ENCODE data around the gene FBXO5. TPM values are rescaled to one million over a fixed set of nuclear protein-coding genes. Genes with fewer than 3 reads are reported as not detected.

The FBXO5 gene
- total and polyA plus RNA-seq, 9 of the 15 experiments (the other 6 are each of a cell fraction or from before 2014, with no cell fraction given): 17.8 to 89.3 (median 62.9) TPM

DNA sequence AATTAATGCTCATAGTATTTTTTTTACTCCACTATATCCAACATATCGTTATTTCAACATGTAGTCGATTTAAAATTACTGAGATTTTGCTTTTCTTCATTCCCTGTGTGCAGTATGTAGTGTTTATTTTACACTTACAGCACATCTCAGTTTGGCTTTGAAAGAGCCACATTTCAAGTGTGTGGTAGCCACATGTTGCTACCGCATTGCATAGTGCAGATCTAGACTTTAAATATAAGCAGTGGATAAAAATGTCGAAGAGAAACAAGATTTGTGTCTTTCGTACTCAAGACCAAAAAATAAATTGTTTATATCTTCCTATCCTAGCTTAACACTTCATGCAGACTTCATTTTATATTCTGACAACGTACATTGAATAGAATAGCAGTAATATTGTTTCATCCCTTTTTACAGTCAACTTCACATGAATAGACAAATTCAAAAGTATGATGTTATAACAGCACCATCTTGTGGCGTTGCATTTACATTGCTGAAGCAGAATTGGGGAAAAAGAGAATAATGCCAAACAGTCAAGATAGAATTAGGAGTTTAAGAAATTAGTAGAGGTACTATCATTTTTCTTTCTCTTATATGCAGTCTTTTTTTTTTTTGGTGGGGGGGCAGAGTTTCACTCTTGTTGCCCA is 29.9 kb downstream of the FBXO5 start:
- FAIRE-seq (peak; percentile 79), DNase-seq (ENCODE audit: extremely low read depth in 1 of 4, low spot score in 3 of 4) (peak in 2 of 4 experiments; percentile 39 to 60), ATAC-seq (peak; percentile 52)
- POLR2A ChIA-PET: no interaction called here
- Histone ChIP-seq H3K4me3 (no peak overlapping the region), H2AFZ (ENCODE audit: low read depth, low read length) (no peak overlapping the region), H3K27me3 (ENCODE audit: control insufficient read depth in 2 of 2, insufficient read depth in 2 of 2, low read length in 2 of 2) (peaks cover 3 to 9% of the 10 kb centered on the region in 2 experiments), H3K4me2 (ENCODE audit: insufficient read depth, low read length) (no peak overlapping the region), H3K27ac (ENCODE audit: extremely low read depth, low read depth, low read length) (no peak overlapping the region), H3K9me1 (ENCODE audit: control insufficient read depth, insufficient read depth, low read length) (no peaks in the 10 kb centered on the region), H4K20me1 (replicated peaks; ENCODE audit: control insufficient read depth, insufficient read depth, low read length) (no peaks in the 10 kb centered on the region), H3K4me1 (replicated peaks in 1 of 2; ENCODE audit: control insufficient read depth in 2 of 2, insufficient read depth in 2 of 2, low read length in 2 of 2) (no peaks in the 10 kb centered on the region), H3K79me2 (ENCODE audit: control insufficient read depth, insufficient read depth, low read length) (no peaks in the 10 kb centered on the region), H3K9ac (ENCODE audit: insufficient read depth in 1 of 2, low read depth in 2 of 2, low read length in 2 of 2) (no peak overlapping the region), H3K9me3 (replicated peaks; ENCODE audit: control insufficient read depth, insufficient read depth, low read depth, low read length) (no peaks in the 10 kb centered on the region), H3K36me3 (ENCODE audit: control insufficient read depth, insufficient read depth, low read length) (no peaks in the 10 kb centered on the region)
- in situ Hi-C loops (cut with MboI): loop anchor here (10.0 kb wide), 1 partner anchor 208 kb away; no protein-coding TSS in a partner anchor
- intact Hi-C loops (cut with micrococcal nuclease): loop anchor here (10.0 kb wide), 1 partner anchor 1278 kb away; no protein-coding TSS in a partner anchor
- CTCF ChIA-PET (ENCODE audit: low intra/inter-chr PET ratio): interaction anchor here (0.6 to 3.2 kb wide), 5 partner anchors 10 to 1422 kb away, joined by 3 to 24 read pairs (median 5); no protein-coding TSS in a partner anchor
- 15% methylated on average over 7 of the region's 7 CpGs for whole genome bisulfite sequencing (ENCODE audit: insufficient coverage, low coverage, missing lambda C conversion rate)
- no TSS peak for BruUV-seq (replicated peaks)
- TF ChIP-seq RBM15 (IDR thresholded peaks at IDR 0.05; ENCODE audit: insufficient read depth, low read length) (no peak), MTA1 (IDR thresholded peaks at IDR 0.05; ENCODE audit: borderline replicate concordance) (no peak), MCM7 (IDR thresholded peaks at IDR 0.05) (no peak), ZNF311 (CRISPR knock-in tag; IDR thresholded peaks at IDR 0.05) (no peak), NFRKB (IDR thresholded peaks at IDR 0.05; ENCODE audit: low read depth) (no peak), PYGO2 (tag; IDR thresholded peaks at IDR 0.05) (no peak), ZNF324 (CRISPR knock-in tag; IDR thresholded peaks at IDR 0.05) (no peak), ZNF644 (tag; IDR thresholded peaks at IDR 0.05; ENCODE audit: low read depth) (no peak)
- TF ChIP-seq, protein P1, sequence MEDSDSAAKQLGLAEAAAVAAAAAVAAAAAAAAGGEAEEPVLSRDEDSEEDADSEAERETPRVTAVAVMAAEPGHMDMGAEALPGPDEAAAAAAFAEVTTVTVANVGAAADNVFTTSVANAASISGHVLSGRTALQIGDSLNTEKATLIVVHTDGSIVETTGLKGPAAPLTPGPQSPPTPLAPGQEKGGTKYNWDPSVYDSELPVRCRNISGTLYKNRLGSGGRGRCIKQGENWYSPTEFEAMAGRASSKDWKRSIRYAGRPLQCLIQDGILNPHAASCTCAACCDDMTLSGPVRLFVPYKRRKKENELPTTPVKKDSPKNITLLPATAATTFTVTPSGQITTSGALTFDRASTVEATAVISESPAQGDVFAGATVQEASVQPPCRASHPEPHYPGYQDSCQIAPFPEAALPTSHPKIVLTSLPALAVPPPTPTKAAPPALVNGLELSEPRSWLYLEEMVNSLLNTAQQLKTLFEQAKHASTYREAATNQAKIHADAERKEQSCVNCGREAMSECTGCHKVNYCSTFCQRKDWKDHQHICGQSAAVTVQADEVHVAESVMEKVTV (CRISPR knock-in tag; IDR thresholded peaks at IDR 0.05): 0 out of 2 replicates have a peak, but pooled peaks have one; percentile 39
- TF ChIP-seq, protein P2, sequence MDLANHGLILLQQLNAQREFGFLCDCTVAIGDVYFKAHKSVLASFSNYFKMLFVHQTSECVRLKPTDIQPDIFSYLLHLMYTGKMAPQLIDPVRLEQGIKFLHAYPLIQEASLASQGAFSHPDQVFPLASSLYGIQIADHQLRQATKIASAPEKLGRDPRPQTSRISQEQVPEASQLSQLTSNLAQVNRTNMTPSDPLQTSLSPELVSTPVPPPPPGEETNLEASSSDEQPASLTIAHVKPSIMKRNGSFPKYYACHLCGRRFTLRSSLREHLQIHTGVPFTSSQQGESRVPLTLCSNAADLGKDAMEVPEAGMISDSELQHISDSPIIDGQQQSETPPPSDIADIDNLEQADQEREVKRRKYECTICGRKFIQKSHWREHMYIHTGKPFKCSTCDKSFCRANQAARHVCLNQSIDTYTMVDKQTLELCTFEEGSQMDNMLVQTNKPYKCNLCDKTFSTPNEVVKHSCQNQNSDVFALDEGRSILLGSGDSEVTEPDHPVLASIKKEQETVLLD (IDR thresholded peaks at IDR 0.05): no peak
- TF ChIP-seq, protein P3, sequence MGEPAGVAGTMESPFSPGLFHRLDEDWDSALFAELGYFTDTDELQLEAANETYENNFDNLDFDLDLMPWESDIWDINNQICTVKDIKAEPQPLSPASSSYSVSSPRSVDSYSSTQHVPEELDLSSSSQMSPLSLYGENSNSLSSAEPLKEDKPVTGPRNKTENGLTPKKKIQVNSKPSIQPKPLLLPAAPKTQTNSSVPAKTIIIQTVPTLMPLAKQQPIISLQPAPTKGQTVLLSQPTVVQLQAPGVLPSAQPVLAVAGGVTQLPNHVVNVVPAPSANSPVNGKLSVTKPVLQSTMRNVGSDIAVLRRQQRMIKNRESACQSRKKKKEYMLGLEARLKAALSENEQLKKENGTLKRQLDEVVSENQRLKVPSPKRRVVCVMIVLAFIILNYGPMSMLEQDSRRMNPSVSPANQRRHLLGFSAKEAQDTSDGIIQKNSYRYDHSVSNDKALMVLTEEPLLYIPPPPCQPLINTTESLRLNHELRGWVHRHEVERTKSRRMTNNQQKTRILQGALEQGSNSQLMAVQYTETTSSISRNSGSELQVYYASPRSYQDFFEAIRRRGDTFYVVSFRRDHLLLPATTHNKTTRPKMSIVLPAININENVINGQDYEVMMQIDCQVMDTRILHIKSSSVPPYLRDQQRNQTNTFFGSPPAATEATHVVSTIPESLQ (CRISPR knock-in tag; IDR thresholded peaks at IDR 0.05): no peak
- TF ChIP-seq, protein P4, sequence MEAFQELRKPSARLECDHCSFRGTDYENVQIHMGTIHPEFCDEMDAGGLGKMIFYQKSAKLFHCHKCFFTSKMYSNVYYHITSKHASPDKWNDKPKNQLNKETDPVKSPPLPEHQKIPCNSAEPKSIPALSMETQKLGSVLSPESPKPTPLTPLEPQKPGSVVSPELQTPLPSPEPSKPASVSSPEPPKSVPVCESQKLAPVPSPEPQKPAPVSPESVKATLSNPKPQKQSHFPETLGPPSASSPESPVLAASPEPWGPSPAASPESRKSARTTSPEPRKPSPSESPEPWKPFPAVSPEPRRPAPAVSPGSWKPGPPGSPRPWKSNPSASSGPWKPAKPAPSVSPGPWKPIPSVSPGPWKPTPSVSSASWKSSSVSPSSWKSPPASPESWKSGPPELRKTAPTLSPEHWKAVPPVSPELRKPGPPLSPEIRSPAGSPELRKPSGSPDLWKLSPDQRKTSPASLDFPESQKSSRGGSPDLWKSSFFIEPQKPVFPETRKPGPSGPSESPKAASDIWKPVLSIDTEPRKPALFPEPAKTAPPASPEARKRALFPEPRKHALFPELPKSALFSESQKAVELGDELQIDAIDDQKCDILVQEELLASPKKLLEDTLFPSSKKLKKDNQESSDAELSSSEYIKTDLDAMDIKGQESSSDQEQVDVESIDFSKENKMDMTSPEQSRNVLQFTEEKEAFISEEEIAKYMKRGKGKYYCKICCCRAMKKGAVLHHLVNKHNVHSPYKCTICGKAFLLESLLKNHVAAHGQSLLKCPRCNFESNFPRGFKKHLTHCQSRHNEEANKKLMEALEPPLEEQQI (IDR thresholded peaks at IDR 0.05): no peak
